ENCODE data around the gene AP5B1. TPM values are rescaled to one million over a fixed set of nuclear protein-coding genes. Genes with fewer than 3 reads are reported as not detected.
A peak's percentile ranks its signal among the peaks of the same experiment; 100 is the strongest.
"Not testable (repeated sequence)": the region's sequence is repeated elsewhere in the genome, so short reads cannot be mapped to it uniquely, and the experiment has no call there.

The AP5B1 gene
- total RNA-seq, 1 experiment from 2014 or later: 24.2 TPM

GRCh38 chr11:65767406-65767805 is 13.4 kb downstream of the AP5B1 start:
- H3K9me2 ChIP-seq (replicated peaks; ENCODE audit: low read length): no peaks in the 10 kb centered on the region
- intact Hi-C loops (cut with micrococcal nuclease): no loop called here
- no peak overlapping the region for H3K9ac ChIP-seq (ENCODE audit: low read length)
- H3K79me2 ChIP-seq (ENCODE audit: low read length): no peaks in the 10 kb centered on the region
- H4K20me1 ChIP-seq (ENCODE audit: low read length): no peaks in the 10 kb centered on the region
- BruUV-seq (replicated peaks): no TSS peak
- TF ChIP-seq EZH2phosphoT487 (IDR thresholded peaks at IDR 0.05; ENCODE audit: borderline replicate concordance, low read length): no peak
- no peak for TF ChIP-seq CTCF (conservative IDR thresholded peaks at IDR 0.05; ENCODE audit: low read depth, low read length)
- TF ChIP-seq EZH2 (IDR thresholded peaks at IDR 0.05; ENCODE audit: low read length, unreplicated experiment): no peak
- H3F3A ChIP-seq (ENCODE audit: low read length, unreplicated experiment): no peaks in the 10 kb centered on the region
- no peaks in the 10 kb centered on the region for H3K9me3 ChIP-seq (ENCODE audit: low read length)
- DNase-seq: no peak
- POLR2A ChIA-PET (ENCODE audit: unreplicated experiment): no interaction called here
- no peak overlapping the region for H3K4me3 ChIP-seq (ENCODE audit: low read length)
- no peaks in the 10 kb centered on the region for H3K36me3 ChIP-seq (ENCODE audit: low read depth, low read length)
- H3K4me1 ChIP-seq (ENCODE audit: insufficient read depth, low read length): no peaks in the 10 kb centered on the region
- CTCF ChIA-PET: interaction anchor here (0.9 kb wide), 1 partner anchor 50 kb away, joined by 3 read pairs; no protein-coding TSS in a partner anchor
- H3K27me3 ChIP-seq (ENCODE audit: low read length): no peaks in the 10 kb centered on the region
- no peak overlapping the region for H3K27ac ChIP-seq (ENCODE audit: low read length)
- no peak for ATAC-seq
- no peak overlapping the region for H2AFZ ChIP-seq (ENCODE audit: low read length)
- H3K4me2 ChIP-seq (ENCODE audit: low read length): no peak overlapping the region

GRCh38 chr11:65766535-65766934 is 14.2 kb downstream of the AP5B1 start:
- H3K4me1 ChIP-seq (ENCODE audit: insufficient read depth, low read length): no peaks in the 10 kb centered on the region
- no peaks in the 10 kb centered on the region for H3K9me3 ChIP-seq (ENCODE audit: low read length)
- no peak for TF ChIP-seq EZH2 (IDR thresholded peaks at IDR 0.05; ENCODE audit: low read length, unreplicated experiment)
- TF ChIP-seq CTCF (conservative IDR thresholded peaks at IDR 0.05; ENCODE audit: low read depth, low read length): no peak
- no peak for TF ChIP-seq EZH2phosphoT487 (IDR thresholded peaks at IDR 0.05; ENCODE audit: borderline replicate concordance, low read length)
- no peaks in the 10 kb centered on the region for H3K9me2 ChIP-seq (replicated peaks; ENCODE audit: low read length)
- no peak overlapping the region for H3K4me2 ChIP-seq (ENCODE audit: low read length)
- ATAC-seq (no peak; the same call in 1 of the 2 replicates), DNase-seq (peak; percentile 41)
- no peak overlapping the region for H3K9ac ChIP-seq (ENCODE audit: low read length)
- H3K4me3 ChIP-seq (ENCODE audit: low read length): no peak overlapping the region
- no peaks in the 10 kb centered on the region for H3K36me3 ChIP-seq (ENCODE audit: low read depth, low read length)
- H4K20me1 ChIP-seq (ENCODE audit: low read length): no peaks in the 10 kb centered on the region
- H3K27me3 ChIP-seq (ENCODE audit: low read length): no peaks in the 10 kb centered on the region
- POLR2A ChIA-PET (ENCODE audit: unreplicated experiment): no interaction called here
- no peaks in the 10 kb centered on the region for H3K79me2 ChIP-seq (ENCODE audit: low read length)
- H2AFZ ChIP-seq (ENCODE audit: low read length): no peak overlapping the region
- CTCF ChIA-PET: interaction anchor here (0.9 kb wide), 1 partner anchor 51 kb away, joined by 3 read pairs; no protein-coding TSS in a partner anchor
- intact Hi-C loops (cut with micrococcal nuclease): no loop called here
- no peaks in the 10 kb centered on the region for H3F3A ChIP-seq (ENCODE audit: low read length, unreplicated experiment)
- BruUV-seq (replicated peaks): no TSS peak
- H3K27ac ChIP-seq (ENCODE audit: low read length): no peak overlapping the region

- H3K4me2 ChIP-seq (ENCODE audit: low read length): no peak overlapping the region
- BruUV-seq (replicated peaks): no TSS peak
- no peaks in the 10 kb centered on the region for H4K20me1 ChIP-seq (ENCODE audit: low read length)
Observed at GRCh38 chr11:65764434-65764833, 16.3 kb downstream of the AP5B1 start.

GRCh38 chr11:65762816-65763215 is 18.0 kb downstream of the AP5B1 start:
- ATAC-seq; H3K4me3 ChIP-seq (ENCODE audit: low read length); H3K9me3 ChIP-seq (ENCODE audit: low read length); H3K4me1 ChIP-seq (ENCODE audit: insufficient read depth, low read length); intact Hi-C loops (cut with micrococcal nuclease); H2AFZ ChIP-seq (ENCODE audit: low read length); H3K9ac ChIP-seq (ENCODE audit: low read length); H3K4me2 ChIP-seq (ENCODE audit: low read length); DNase-seq; BruUV-seq (replicated peaks); H3K79me2 ChIP-seq (ENCODE audit: low read length); H3K36me3 ChIP-seq (ENCODE audit: low read depth, low read length); H3K27me3 ChIP-seq (ENCODE audit: low read length); H3K9me2 ChIP-seq (replicated peaks; ENCODE audit: low read length); POLR2A ChIA-PET (ENCODE audit: unreplicated experiment); H3F3A ChIP-seq (ENCODE audit: low read length, unreplicated experiment); H4K20me1 ChIP-seq (ENCODE audit: low read length); CTCF ChIA-PET; H3K27ac ChIP-seq (ENCODE audit: low read length): not testable (repeated sequence)

More at GRCh38 chr11:65764434-65764833, 16.3 kb downstream of the AP5B1 start:
- ATAC-seq (no peak), DNase-seq (no peak)
- H3K9ac ChIP-seq (ENCODE audit: low read length): no peak overlapping the region
- H3K79me2 ChIP-seq (ENCODE audit: low read length): no peaks in the 10 kb centered on the region
- no peaks in the 10 kb centered on the region for H3K4me1 ChIP-seq (ENCODE audit: insufficient read depth, low read length)
- no peaks in the 10 kb centered on the region for H3K9me2 ChIP-seq (replicated peaks; ENCODE audit: low read length)
- H3K27me3 ChIP-seq (ENCODE audit: low read length): no peaks in the 10 kb centered on the region
- H3F3A ChIP-seq (ENCODE audit: low read length, unreplicated experiment): no peaks in the 10 kb centered on the region
- intact Hi-C loops (cut with micrococcal nuclease): no loop called here
- no peaks in the 10 kb centered on the region for H3K36me3 ChIP-seq (ENCODE audit: low read depth, low read length)
- TF ChIP-seq EZH2 (IDR thresholded peaks at IDR 0.05; ENCODE audit: low read length, unreplicated experiment) (no peak), EZH2phosphoT487 (IDR thresholded peaks at IDR 0.05; ENCODE audit: borderline replicate concordance, low read length) (no peak), CTCF (conservative IDR thresholded peaks at IDR 0.05; ENCODE audit: low read depth, low read length) (no peak)
- H3K9me3 ChIP-seq (ENCODE audit: low read length): no peaks in the 10 kb centered on the region
- POLR2A ChIA-PET (ENCODE audit: unreplicated experiment): no interaction called here
- CTCF ChIA-PET: no interaction called here
- H3K4me3 ChIP-seq (ENCODE audit: low read length): no peak overlapping the region
- no peak overlapping the region for H2AFZ ChIP-seq (ENCODE audit: low read length)
- no peak overlapping the region for H3K27ac ChIP-seq (ENCODE audit: low read length)
